Breast epithelium (tissue), 3 donors: ENCODE results near the gene SEMA3E.

ENCODE experiments used
- POLR2A ChIP-seq: fragments of 450-650 bp; IDR thresholded peaks from one replicate; pipeline ENCODE4 v1.6.1; 2016; ENCODE audit warnings: antibody characterized with exemption, mild to moderate bottlenecking, moderate library complexity
- POLR2AphosphoS5 ChIP-seq, 3 donors: sonication (generic); formaldehyde crosslinking; IDR thresholded peaks; one replicate each; pipeline ENCODE4 v1.6.1; 2017; ENCODE audit warnings: antibody characterized with exemption in 3 of 3
- TF ChIP-seq, protein P1 (sequence below), 3 donors: fragments of 450-650 bp; IDR thresholded peaks; one replicate each; pipeline ENCODE4 v1.5.1; 2016 to 2017; ENCODE audit warnings: antibody characterized with exemption in 3 of 3, mild to moderate bottlenecking in 3 of 3, moderate library complexity in 3 of 3

DNA sequence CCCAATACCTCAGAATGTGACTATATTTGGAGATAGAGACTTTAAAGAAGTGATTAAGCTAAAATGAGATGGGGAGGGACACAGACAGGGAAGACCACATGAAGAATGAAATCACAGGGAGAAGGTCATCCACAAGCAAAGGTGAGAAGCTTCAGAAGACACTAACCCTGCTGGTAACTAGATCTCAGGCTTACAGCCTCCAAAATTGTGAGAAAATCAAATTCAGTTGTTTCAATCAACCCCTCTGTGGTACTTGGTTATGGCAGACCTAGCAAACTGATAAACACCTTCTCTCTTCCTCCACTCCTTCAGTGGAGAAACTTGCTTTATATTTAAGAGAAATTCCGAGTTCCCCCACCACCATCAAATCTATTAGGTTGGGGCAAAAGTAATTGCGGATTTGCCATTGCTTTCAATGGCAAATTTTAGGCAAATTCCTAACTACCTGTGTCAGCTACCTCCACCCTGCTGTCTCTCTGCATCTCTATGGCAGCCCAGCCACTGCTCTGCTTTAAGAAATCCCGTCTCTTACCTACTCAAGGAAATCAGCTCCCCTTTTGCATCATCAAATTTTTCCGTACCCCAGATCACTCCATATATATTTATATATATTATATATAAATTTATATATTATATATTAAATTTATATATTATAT is 38.2 kb downstream of the SEMA3E start:
- no peak for TF ChIP-seq POLR2A
- TF ChIP-seq, protein P1, sequence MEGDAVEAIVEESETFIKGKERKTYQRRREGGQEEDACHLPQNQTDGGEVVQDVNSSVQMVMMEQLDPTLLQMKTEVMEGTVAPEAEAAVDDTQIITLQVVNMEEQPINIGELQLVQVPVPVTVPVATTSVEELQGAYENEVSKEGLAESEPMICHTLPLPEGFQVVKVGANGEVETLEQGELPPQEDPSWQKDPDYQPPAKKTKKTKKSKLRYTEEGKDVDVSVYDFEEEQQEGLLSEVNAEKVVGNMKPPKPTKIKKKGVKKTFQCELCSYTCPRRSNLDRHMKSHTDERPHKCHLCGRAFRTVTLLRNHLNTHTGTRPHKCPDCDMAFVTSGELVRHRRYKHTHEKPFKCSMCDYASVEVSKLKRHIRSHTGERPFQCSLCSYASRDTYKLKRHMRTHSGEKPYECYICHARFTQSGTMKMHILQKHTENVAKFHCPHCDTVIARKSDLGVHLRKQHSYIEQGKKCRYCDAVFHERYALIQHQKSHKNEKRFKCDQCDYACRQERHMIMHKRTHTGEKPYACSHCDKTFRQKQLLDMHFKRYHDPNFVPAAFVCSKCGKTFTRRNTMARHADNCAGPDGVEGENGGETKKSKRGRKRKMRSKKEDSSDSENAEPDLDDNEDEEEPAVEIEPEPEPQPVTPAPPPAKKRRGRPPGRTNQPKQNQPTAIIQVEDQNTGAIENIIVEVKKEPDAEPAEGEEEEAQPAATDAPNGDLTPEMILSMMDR (IDR thresholded peaks at IDR 0.05), result no peak
- no peak for TF ChIP-seq POLR2AphosphoS5 (IDR thresholded peaks at IDR 0.05)
